HG02981 (cell line): Measurements from ENCODE around the gene PLXNA1.

Experiments
- ATAC-seq: cut with Tn5 transposase; IDR thresholded peaks from one replicate; pipeline ENCODE4 v1.9.1; 2021; ENCODE audit warnings: mild to moderate bottlenecking, moderate library complexity; ENCODE audit not compliant: unreplicated experiment

The PLXNA1 gene

GRCh38 chr3:126952261-126952982 is 30.5 kb upstream of the PLXNA1 start:
- ATAC-seq: no peak

GRCh38 chr3:126952983-126953660 is 29.8 kb upstream of the PLXNA1 start:
- no peak for ATAC-seq

- ATAC-seq: peak; percentile 34
These were observed 28.6 kb upstream of the PLXNA1 start for GRCh38 chr3:126954141-126954842.

- peak; percentile 68 for ATAC-seq
These were observed 27.7 kb upstream of the PLXNA1 start for GRCh38 chr3:126955004-126955790.

GRCh38 chr3:126956361-126956760 is 26.6 kb upstream of the PLXNA1 start:
- ATAC-seq: no peak

GRCh38 chr3:126956866-126957650 is 25.9 kb upstream of the PLXNA1 start:
- ATAC-seq: no peak

- no peak for ATAC-seq
These were observed 24.9 kb upstream of the PLXNA1 start for GRCh38 chr3:126957776-126958637.

- ATAC-seq: no peak
These were observed 24.3 kb upstream of the PLXNA1 start for GRCh38 chr3:126958638-126959085.

GRCh38 chr3:126959136-126959920 is 23.6 kb upstream of the PLXNA1 start:
- no peak for ATAC-seq

GRCh38 chr3:126959921-126960603 is 22.9 kb upstream of the PLXNA1 start:
- ATAC-seq: no peak

GRCh38 chr3:126960604-126960995 is 22.3 kb upstream of the PLXNA1 start:
- no peak for ATAC-seq

GRCh38 chr3:126961191-126961790 is 21.6 kb upstream of the PLXNA1 start:
- peak; percentile 62 for ATAC-seq

GRCh38 chr3:126961791-126962461 is 21.0 kb upstream of the PLXNA1 start:
- no peak for ATAC-seq

GRCh38 chr3:126962756-126963155 is 20.2 kb upstream of the PLXNA1 start:
- ATAC-seq: no peak

- no peak for ATAC-seq
These were observed 19.4 kb upstream of the PLXNA1 start for GRCh38 chr3:126963261-126964190.

GRCh38 chr3:126964261-126964660 is 18.7 kb upstream of the PLXNA1 start:
- no peak for ATAC-seq
